IPS-18c (cell line): ENCODE data around the gene MYL10.
"Not testable (repeated sequence)": the region's sequence is repeated elsewhere in the genome, so short reads cannot be mapped to it uniquely, and the experiment has no call there.

Experiments
- H3K4me3 ChIP-seq: 2 replicates; pipeline ENCODE4 v1.7.0; 2013; ENCODE audit warnings: low read depth, mild to moderate bottlenecking, low read length, moderate library complexity; ENCODE audit not compliant: insufficient read depth
- H3K9me3 ChIP-seq: one replicate; pipeline ENCODE4 v1.6.1; 2013; ENCODE audit warnings: mild to moderate bottlenecking, low read length, moderate library complexity; ENCODE audit not compliant: control insufficient read depth, insufficient read depth

Gene MYL10

GRCh38 chr7:101663747-101664146, 34.7 kb upstream of the MYL10 start:
- no peaks in the 10 kb centered on the region for H3K9me3 ChIP-seq
- H3K4me3 ChIP-seq: no peak overlapping the region

- H3K4me3 ChIP-seq: no peak overlapping the region
These were observed 33.4 kb upstream of the MYL10 start for GRCh38 chr7:101662447-101662998.

GRCh38 chr7:101659706-101660105, 30.6 kb upstream of the MYL10 start:
- no peak overlapping the region for H3K4me3 ChIP-seq
- H3K9me3 ChIP-seq: no peaks in the 10 kb centered on the region

More at GRCh38 chr7:101662447-101662998, 33.4 kb upstream of the MYL10 start:
- H3K9me3 ChIP-seq: no peaks in the 10 kb centered on the region

GRCh38 chr7:101657171-101657570, 28.1 kb upstream of the MYL10 start:
- no peaks in the 10 kb centered on the region for H3K9me3 ChIP-seq
- H3K4me3 ChIP-seq: no peak overlapping the region

GRCh38 chr7:101651112-101651511, 22.0 kb upstream of the MYL10 start:
- no peak overlapping the region for H3K4me3 ChIP-seq

GRCh38 chr7:101650579-101651081, 21.5 kb upstream of the MYL10 start:
- no peaks in the 10 kb centered on the region for H3K9me3 ChIP-seq
- no peak overlapping the region for H3K4me3 ChIP-seq

More at GRCh38 chr7:101651112-101651511, 22.0 kb upstream of the MYL10 start:
- no peaks in the 10 kb centered on the region for H3K9me3 ChIP-seq

- not testable (repeated sequence) for H3K9me3 ChIP-seq, H3K4me3 ChIP-seq
These were observed 18.8 kb upstream of the MYL10 start for GRCh38 chr7:101647876-101648275.

- no peaks in the 10 kb centered on the region for H3K9me3 ChIP-seq
- no peak overlapping the region for H3K4me3 ChIP-seq
These were observed 16.9 kb upstream of the MYL10 start for GRCh38 chr7:101645951-101646350.

- H3K9me3 ChIP-seq: no peaks in the 10 kb centered on the region
- H3K4me3 ChIP-seq: no peak overlapping the region
These were observed 15.8 kb upstream of the MYL10 start for GRCh38 chr7:101644879-101645278.

- H3K9me3 ChIP-seq, H3K4me3 ChIP-seq: not testable (repeated sequence)
These were observed 10.0 kb upstream of the MYL10 start for GRCh38 chr7:101639127-101639526.

- H3K9me3 ChIP-seq: peaks cover 4% of the 10 kb centered on the region
- no peak overlapping the region for H3K4me3 ChIP-seq
These were observed 7.9 kb upstream of the MYL10 start for GRCh38 chr7:101636822-101637623.

GRCh38 chr7:101635484-101635883, 6.4 kb upstream of the MYL10 start:
- H3K9me3 ChIP-seq: peaks cover 4% of the 10 kb centered on the region
- no peak overlapping the region for H3K4me3 ChIP-seq

GRCh38 chr7:101634196-101634717, 5.2 kb upstream of the MYL10 start:
- peaks cover 4% of the 10 kb centered on the region for H3K9me3 ChIP-seq
- H3K4me3 ChIP-seq: no peak overlapping the region

- Histone ChIP-seq H3K4me3 (no peak overlapping the region), H3K9me3 (peaks cover 4% of the 10 kb centered on the region)
These were observed 4.4 kb upstream of the MYL10 start for GRCh38 chr7:101633511-101633910.

- Histone ChIP-seq H3K9me3 (peaks cover 4% of the 10 kb centered on the region), H3K4me3 (no peak overlapping the region)
These were observed 3.5 kb upstream of the MYL10 start for GRCh38 chr7:101632641-101633040.

- H3K4me3 ChIP-seq: no peak overlapping the region
These were observed 2.2 kb upstream of the MYL10 start for GRCh38 chr7:101631224-101631714.

GRCh38 chr7:101630591-101630990, 1.5 kb upstream of the MYL10 start:
- peaks cover 4% of the 10 kb centered on the region for H3K9me3 ChIP-seq
- H3K4me3 ChIP-seq: no peak overlapping the region

More at GRCh38 chr7:101631224-101631714, 2.2 kb upstream of the MYL10 start:
- peaks cover 4% of the 10 kb centered on the region for H3K9me3 ChIP-seq

GRCh38 chr7:101628522-101628921, 574 bp downstream of the MYL10 start:
- no peak overlapping the region for H3K4me3 ChIP-seq
- peaks cover 4% of the 10 kb centered on the region for H3K9me3 ChIP-seq
